ENCODE measurements around the gene USP33.

DNA sequence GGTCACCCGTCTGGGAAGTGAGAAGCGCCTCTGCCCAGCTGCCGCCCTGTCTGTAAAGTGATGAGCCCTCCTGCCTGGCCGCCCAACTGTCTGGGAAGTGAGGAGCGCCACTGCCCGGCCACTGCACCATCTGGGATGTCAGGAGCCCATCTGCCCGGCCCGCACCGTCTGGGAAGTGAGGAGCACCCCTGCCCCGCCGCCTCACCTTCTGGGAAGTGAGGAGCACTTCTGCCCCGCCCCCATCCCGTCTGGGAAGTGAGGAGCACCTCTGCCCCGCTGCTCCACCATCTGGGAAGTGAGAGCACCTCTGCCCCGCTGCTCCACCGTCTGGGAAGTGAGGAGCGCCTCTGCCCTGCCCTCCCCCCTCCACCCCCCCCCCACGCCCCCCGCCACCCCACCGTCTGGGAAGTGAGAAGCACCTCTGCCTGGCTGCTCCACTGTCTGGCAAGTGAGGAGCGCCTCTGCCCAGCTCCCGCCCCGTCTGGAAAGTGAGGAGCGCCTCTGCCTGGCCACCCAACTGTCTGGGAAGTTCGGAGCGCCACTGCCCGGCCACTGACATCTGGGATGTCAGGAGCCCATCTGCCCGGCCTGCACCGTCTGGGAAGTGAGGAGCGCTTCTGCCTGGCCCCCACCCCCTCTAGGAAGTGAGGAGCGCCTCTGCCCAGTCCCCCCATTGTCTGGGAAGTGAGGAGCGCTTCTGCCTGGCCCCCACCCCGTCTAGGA, 72.7 kb downstream of the USP33 start:
- TF ChIP-seq, protein P1, sequence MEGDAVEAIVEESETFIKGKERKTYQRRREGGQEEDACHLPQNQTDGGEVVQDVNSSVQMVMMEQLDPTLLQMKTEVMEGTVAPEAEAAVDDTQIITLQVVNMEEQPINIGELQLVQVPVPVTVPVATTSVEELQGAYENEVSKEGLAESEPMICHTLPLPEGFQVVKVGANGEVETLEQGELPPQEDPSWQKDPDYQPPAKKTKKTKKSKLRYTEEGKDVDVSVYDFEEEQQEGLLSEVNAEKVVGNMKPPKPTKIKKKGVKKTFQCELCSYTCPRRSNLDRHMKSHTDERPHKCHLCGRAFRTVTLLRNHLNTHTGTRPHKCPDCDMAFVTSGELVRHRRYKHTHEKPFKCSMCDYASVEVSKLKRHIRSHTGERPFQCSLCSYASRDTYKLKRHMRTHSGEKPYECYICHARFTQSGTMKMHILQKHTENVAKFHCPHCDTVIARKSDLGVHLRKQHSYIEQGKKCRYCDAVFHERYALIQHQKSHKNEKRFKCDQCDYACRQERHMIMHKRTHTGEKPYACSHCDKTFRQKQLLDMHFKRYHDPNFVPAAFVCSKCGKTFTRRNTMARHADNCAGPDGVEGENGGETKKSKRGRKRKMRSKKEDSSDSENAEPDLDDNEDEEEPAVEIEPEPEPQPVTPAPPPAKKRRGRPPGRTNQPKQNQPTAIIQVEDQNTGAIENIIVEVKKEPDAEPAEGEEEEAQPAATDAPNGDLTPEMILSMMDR (IDR thresholded peaks at IDR 0.05; ENCODE audit: low read length) = no peak
- TF ChIP-seq EZH2 (IDR thresholded peaks at IDR 0.05; ENCODE audit: borderline replicate concordance, low read length) = no peak

Data from OCI-LY1 (cell line).